HG03457 (cell line): ENCODE results near the gene RRP7A.
"Not testable (repeated sequence)": the region's sequence is repeated elsewhere in the genome, so short reads cannot be mapped to it uniquely, and the experiment has no call there.

Experiments
- ATAC-seq: cut with Tn5 transposase; IDR thresholded peaks from one replicate; pipeline ENCODE4 v1.9.1; 2021; ENCODE audit warnings: moderate number of reproducible peaks; ENCODE audit not compliant: unreplicated experiment

The RRP7A gene

DNA sequence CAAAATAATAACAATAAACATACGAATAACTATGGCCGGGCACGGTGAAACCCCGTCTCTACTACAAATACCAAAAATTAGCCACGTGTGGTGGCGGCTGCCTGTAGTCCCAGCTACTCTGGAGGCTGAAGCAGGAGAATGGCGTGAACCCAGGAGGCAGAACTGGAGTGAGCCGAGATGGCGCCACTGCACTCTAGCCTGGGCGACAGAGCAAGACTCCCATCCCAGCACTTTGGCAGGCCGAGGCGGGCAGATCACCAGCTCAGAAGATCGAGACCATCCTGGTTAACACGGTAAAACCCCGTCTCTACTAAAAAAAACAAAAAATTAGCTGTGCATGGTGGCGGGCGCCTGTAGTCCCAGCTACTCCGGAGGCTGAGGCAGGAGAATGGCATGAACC lies 17.0 kb upstream of the RRP7A start:
- ATAC-seq = not testable (repeated sequence)

GRCh38 chr22:42536166-42536565 lies 16.6 kb upstream of the RRP7A start:
- ATAC-seq = no peak

- not testable (repeated sequence) for ATAC-seq
Measured at GRCh38 chr22:42535082-42535731, 15.6 kb upstream of the RRP7A start.

DNA sequence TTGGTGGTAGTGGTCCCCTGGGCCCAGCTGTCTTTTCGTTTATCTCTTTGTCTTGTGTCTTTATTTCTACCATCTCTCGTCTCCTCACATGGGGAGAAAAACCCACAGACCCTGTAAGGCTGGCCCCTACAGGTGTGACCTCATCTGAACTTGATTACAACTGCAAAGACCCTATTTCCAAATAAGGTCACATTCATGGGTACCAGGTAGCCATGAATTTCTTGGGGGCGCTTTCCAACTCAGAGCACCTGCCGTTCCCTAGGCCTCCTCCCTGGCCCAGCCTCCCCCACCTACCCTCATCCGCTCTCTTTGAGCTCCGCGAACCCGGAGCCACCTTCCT lies 14.0 kb upstream of the RRP7A start:
- ATAC-seq = no peak

- ATAC-seq = not testable (repeated sequence)
Measured at GRCh38 chr22:42531401-42532084, 11.9 kb upstream of the RRP7A start.

GRCh38 chr22:42529435-42529834 lies 9.8 kb upstream of the RRP7A start:
- not testable (repeated sequence) for ATAC-seq

DNA sequence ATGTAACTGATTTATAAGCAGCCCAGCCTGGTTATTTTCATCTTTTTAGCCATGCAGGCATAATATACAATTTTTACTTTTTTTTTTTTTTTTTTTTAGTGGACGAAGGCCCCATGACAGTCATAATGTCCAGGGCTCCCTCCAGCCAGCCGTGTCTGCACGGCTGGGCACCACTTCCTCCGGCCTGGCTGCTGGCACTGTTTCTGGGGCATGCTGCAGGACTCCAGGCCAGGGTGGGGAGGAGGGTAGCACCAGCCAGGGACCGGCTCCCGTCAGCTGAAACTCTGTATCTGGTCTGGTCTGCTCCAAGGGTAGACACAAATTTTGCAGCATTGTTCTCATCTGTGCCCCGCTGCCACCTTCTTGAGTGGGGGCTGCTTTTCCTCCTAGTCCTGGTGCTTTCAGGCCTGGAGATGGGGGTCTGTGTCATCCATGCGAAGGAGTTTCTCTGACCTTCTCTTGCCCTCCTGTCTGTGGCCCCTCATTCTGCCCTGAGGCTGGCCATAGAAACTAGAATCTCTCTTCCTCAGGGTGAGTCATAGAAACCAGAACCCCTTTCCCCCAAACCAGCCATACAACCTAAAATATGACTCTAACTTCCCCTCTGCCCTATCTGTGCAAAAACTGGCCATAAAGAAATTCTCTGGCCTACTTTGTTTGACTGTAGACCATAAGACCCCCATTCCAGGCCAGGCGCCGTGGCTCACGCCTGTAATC lies 9.2 kb upstream of the RRP7A start:
- ATAC-seq = no peak

GRCh38 chr22:42522546-42522945 lies 3.0 kb upstream of the RRP7A start:
- no peak for ATAC-seq

DNA sequence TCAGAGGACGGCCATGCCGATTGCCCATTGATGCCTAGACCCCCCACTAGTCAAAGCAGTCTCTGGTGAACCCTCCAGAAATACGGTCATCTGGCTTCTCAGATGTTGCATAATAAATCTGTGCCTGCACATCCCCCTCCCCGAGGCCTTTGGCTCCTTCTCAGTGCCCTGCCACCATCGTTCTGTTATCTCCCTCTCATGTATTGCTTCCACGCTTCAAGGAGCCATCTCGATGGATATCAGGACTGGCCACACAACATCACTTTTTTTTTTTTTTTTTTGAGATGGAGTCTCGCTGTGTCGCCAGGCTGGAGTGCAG lies 1.6 kb upstream of the RRP7A start:
- ATAC-seq = no peak

DNA sequence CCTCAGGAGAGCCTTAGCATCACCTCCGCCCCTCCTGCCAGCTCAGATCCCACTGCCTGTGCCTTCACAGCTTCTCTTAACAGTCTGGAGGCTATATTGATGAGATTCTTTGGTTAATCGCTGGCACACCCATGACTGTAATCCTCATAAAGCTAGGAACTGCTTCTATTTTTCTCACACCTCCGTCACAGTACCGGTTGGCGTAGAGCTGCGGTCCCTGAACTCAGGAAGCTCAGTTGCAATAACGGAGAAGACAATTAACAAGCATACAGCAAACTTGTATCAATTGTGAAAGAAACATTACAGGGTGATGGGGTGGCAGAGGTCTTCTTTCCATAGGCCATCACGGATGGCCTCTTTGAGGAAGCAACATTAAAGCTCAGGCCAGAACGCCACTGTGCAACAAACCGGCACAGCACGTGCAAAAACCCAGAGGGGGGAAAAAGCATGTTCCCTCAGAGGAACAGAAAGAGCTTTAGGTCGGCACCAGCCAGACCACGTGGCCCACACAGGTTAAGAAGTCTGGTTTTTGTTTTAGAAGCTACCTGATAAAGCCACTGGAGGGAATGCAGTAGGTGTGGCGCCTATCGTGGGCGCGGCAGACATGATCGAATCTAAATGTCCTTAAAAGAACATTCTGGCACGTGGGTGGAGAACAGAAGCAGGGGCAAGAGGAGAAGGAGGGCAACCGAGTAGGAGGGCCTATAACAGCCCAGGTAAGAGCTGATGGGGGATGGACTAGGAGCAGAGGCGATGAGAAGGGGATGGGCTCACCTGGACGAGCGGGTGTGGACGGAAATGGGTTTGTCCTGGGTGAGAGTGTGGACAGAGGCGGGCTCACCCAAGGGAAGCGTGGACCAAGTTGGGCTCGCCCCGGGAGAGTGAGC lies 715 bp downstream of the RRP7A start:
- not testable (repeated sequence) for ATAC-seq

GRCh38 chr22:42517103-42517502 lies 2.5 kb downstream of the RRP7A start:
- ATAC-seq = not testable (repeated sequence)

DNA sequence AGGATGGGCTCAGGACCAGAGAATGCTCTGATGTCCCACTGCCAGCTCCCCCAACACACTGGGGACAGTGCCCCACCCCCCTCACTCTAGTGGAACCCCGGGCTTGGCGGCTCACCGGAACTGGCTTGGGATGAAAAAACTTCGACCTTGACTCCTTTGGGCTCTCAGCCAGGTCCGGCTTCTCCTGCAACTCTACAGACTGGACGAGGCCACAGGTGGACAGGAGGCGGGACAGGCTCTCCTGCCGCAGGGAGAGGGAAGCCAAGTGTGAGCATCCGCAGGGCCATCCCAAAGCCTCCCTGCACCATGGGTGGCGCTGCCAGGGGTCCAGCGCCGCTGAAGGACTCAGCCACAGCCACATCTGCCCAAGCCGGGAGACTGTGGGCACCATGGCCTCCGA lies 3.7 kb downstream of the RRP7A start:
- ATAC-seq = no peak

GRCh38 chr22:42515304-42515703 lies 4.3 kb downstream of the RRP7A start:
- ATAC-seq = not testable (repeated sequence)

DNA sequence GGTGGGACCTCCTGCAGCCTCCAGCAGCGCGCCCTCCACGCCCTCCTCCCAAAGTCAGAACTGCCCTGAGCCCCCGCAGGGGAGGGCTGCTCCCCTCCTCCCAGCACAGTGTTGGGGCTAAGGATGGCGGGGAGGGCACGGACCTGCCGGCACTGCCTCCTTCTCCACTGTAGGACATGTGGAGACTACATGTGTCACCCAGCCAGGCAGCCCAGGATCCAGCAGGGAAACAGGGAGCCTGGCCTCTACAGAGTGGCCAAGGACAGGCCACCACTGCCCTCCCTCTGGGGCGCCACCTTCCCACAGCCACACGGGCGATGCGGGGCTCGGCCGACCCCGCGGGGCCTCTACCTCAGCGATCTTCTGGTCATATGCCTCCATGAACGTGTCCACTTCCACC lies 5.3 kb downstream of the RRP7A start:
- not testable (repeated sequence) for ATAC-seq

DNA sequence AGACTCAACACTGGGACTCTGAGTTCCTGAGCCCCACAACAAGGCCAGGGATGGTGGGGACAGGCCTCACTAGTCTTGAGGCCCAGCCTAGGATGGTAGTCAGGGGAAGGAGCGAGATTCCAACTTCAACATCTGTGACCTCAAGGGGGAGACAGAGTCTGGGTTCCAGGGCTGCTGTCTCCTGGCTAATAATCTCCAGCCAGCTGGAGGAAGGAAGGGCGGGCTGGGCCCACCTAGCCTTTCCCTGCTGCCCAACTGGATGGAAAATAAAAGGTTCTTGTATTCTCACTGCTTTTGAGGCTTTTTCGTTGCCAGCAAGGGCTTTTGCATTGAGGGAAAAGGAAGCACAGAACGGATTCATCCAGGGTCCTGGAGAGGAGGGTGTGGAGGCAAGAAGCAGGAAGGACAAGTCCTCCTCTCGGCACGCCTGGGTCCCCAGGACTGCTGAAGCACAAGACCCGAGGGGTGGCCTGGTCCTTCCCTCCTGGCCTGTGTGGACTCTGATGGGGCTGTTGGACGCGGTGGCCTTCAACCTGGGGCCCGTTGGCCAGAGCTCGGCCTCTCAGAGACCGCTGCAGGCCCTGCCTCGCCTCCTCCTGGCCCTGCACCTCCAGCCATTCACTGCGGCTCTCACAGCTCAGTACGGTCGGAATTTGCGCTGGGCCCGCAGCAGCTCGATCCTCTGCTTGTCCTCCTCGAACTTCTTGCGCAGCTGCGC lies 7.2 kb downstream of the RRP7A start:
- not testable (repeated sequence) for ATAC-seq

GRCh38 chr22:42511401-42511891 lies 8.2 kb downstream of the RRP7A start:
- no peak for ATAC-seq

GRCh38 chr22:42509548-42509947 lies 10.0 kb downstream of the RRP7A start:
- no peak for ATAC-seq

DNA sequence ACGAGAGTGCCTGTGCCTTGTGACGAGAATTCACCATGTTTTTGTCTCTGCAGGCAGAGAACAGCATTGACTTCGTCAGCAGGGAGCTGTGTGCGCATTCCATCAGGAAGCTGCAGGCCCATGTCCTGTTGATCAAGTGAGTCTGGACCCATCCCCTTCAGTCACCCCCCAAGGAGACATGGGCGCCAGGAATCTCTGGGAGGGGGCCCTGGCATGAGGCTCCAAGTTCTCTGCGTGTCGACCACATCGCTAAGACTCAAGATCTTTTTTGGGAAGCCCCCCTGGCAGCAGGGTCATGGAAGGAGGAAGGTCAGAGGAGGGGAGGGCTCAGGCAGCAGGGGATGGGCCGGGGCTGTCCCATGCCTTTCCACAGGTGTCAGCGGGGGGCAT lies 10.6 kb downstream of the RRP7A start:
- ATAC-seq = not testable (repeated sequence)

- ATAC-seq = not testable (repeated sequence)
Measured at GRCh38 chr22:42508327-42508974, 11.1 kb downstream of the RRP7A start.

DNA sequence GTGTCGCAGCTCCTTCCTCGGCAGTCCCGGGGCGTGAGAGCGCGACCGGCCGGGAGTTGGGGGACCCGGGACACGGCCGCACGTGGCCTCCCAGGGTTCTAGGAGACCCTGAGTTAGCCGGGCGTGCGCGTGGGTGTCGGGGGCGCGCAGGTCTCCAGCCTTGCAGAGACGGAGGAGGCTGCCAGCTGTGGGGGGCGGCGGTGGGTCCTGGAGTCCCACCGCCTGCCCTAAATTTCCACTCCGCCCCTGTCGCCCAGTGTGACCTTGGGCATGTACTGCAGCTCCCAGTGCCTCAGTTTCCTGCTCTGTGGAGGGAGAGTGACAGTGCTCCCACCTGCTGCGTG lies 18.8 kb downstream of the RRP7A start:
- ATAC-seq = no peak
